Caki2 (cell line): ENCODE results near the gene ARRB2. TPM values are rescaled to one million over a fixed set of nuclear protein-coding genes. Genes with fewer than 3 reads are reported as not detected.
"Not testable (repeated sequence)": the region's sequence is repeated elsewhere in the genome, so short reads cannot be mapped to it uniquely, and the experiment has no call there.

Experiments
- DNase-seq: peaks from one replicate; pipeline ENCODE4 v3.0.0-alpha.2; 2015; ENCODE audit warnings: low read depth
- in situ Hi-C: cut with HindIII; loops from 2 replicates; pipeline ENCODE4 v1.10.0; 2016; ENCODE audit warnings: low sequenced_read_pairs, low pct_unique_long_range_greater_than_20kb, mixed read lengths
- total RNA-seq: library from RNA; depleted of rRNA; stranded (reverse); fragments of >200 nt; shearing (Covaris generic); gene quantifications from 2 replicates; pipeline ENCODE4 v1.2.3, GENCODE V29; 2014; ENCODE audit warnings: low replicate concordance; rRNA removed

ARRB2 gene
- 14.6 and 17.1 TPM in 2 replicates for total RNA-seq

DNA sequence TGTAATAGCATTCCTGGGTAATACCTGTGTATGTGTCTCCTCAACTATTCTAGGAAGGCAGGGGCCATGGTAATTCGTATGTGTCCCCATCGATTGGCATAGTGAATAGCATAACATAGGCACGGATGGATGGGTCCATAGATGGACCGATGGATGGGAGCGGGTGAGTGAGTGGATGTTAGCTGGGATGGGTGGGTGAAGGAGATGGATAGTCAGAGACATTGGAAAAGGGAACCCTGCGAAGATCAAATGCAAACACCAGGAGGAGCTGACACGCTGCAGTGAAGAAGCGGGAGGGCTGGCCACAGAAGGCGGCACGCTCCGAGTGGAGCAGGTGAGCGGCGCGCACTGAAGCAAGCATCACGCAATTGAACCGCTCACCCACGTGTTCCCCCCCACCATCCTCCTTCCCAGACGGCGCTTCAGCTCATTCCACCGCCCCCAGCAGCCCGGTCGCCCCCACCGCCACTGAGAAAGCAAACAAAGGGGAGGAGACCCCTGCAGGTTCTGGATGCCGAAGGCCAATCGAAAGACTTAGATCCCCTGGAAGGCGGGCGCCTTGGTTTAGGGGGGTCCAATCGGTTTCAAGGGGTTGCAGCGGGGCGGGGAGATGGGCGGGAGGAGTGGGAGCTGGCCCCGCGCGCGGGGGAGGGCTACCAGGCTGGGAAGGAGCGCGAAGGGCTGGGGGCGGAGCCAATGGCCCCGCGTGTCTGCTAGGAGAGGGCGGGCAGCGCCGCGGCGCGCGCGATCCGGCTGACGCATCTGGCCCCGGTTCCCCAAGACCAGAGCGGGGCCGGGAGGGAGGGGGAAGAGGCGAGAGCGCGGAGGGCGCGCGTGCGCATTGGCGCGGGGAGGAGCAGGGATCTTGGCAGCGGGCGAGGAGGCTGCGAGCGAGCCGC is at the start of gene ARRB2:
Gene ARRB2 (plus strand): TSS at position 839 of the 899 bp plus-strand sequence. CDS start 90 bp downstream, outside the sequence.
- in situ Hi-C loops = no loop called here

DNA sequence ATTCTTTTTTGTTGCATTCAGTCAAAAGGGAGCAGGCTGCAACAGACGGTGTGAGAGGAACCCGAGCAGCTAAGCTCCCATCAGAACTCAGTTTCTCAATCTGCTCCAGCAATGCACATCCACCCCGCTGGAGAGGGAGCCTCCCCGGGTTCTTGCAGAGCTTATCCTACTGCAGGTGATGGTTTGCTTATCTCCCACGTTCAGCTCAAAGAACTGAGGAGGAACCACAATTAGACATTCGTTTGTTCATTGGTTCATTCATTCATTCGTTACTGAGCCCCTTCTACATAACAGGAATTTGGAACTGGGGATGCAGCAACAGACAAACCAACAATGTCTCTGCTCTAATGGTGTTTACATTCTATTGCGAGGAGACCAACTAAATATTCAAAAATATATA is 46.7 kb upstream of the ARRB2 start:
- in situ Hi-C loops = no loop called here

More for the DNA sequence above, at the start of gene ARRB2:
- DNase-seq = peak; percentile 97

DNA sequence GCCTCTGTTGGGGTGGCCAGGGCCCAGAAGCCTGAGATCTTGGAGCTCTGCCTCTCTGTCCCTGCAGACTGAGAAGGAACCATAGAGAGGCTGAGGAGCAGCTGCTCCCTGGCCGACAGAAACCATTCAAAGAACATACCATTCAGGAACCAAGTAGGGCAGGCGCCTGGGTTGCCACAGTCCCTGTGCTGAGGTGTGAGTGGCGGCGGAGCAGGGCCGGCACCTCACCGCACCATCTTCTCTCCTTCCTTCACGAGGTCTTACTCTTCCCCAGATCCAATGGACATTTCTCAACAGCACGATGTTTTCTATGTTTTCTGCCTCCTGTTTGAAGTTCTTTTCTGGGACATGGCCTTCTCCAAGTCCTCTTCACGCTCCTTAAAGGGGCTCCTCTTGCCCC is 46.2 kb upstream of the ARRB2 start:
- DNase-seq = no peak
- in situ Hi-C loops = no loop called here

More for the DNA sequence above, 46.7 kb upstream of the ARRB2 start:
- no peak for DNase-seq

DNA sequence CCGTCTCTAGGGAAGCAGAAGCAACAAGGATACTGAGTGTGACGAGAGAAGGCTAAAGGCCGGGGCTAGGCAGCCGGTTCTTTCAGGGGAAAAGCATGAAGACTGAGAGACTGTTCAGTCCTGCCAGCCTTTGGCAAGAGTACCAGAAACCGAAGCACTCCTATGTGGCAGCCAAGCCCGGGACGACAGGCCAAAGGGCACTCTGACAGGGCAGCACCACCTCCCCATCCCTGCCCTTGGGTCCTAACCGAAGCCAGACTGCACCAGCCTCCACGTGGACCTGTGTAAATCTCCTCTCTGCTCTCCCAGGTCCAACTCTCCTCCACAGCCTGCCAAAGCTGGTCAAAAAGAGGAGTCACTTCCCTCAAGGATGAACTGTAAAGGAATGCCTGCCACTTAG is 45.4 kb upstream of the ARRB2 start:
- in situ Hi-C loops = no loop called here

DNA sequence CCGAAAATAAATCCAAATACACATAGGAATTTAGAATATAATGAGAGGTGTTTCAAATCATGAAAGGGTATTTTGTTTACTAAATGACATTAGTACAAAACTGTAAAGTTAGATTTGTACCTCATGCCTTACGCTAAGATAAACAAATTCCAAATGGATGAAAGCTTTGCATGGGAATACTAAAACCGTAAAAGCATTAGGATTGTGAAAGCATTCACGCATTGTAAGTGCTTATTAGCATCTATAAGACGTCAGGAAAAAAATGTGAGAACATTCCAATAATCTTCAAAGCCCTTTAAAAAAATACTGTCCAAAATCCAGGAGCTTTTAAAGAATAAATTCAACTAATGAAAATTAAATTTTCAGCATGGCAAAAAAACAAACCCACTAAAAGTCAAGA is 44.1 kb upstream of the ARRB2 start:
- in situ Hi-C loops = no loop called here
- DNase-seq = no peak

More for the DNA sequence above, 45.4 kb upstream of the ARRB2 start:
- no peak for DNase-seq

DNA sequence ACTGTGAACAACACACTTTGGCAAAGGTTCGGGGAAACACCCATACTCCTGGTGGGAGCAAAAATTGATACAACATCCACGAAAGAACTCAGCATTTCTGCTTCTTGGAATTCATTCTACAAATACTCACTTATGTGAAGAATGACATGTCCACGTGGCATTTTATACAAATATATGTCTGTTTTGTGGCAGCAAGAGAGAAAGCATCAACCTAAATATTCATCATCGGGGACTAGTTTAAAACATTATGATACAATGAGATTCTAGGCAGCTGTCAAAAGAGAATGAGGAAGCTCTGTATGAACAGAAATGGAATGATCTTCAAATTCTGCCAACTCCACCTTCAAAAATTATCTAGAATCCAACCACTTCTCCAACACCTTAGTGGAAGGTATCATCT is 43.3 kb upstream of the ARRB2 start:
- no peak for DNase-seq
- in situ Hi-C loops = no loop called here

DNA sequence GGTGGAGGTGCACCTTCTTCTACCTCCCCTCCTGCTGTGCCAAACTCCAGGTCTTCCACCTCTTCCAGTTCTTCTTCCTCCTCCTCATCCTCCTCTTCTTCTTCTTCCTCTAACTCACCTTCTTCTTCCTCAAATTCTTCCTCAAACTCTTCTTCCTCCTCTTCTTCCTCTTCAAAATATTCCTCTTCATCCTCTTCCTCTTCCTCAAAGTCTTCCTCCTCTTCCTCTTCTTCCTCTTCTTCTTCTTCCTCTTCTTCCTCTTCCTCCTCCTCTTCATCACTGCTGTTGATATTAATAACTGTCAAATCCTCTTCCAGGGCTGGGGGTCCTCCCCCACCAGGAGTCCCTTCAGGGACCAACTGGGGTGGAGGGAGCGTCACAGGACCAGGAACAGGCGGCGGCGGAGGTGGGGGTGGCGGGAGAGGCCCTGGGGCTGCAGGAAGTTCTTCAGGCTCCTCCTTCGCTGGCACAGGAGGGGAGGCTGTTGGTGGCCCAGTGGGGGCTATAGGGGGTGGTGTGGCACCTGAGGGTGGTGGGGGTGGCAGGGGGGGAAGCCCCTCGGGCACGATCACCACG is 38.3 kb upstream of the ARRB2 start:
- no peak for DNase-seq

DNA sequence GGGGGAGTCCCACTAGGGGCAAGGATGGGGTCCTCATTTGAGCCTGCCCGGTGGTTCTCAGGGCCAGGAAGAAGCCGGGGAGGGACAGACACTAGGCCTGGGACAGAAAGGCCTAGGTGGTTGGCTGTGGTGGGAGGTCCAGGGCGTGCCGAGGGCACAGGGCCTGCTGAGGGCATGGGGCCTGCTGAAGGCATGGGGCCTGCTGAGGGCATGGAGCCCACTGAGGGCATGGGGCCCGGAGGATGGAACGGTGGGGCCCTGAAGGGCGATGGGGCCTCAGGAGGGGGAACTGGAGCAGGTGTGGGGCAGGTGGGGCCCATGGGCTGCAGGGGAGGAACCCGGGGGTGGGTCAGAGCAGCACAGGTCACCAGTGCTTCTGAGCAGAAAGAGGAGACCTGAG is 37.7 kb upstream of the ARRB2 start:
- in situ Hi-C loops = no loop called here
- DNase-seq = no peak

More for the DNA sequence above, 38.3 kb upstream of the ARRB2 start:
- in situ Hi-C loops = no loop called here

DNA sequence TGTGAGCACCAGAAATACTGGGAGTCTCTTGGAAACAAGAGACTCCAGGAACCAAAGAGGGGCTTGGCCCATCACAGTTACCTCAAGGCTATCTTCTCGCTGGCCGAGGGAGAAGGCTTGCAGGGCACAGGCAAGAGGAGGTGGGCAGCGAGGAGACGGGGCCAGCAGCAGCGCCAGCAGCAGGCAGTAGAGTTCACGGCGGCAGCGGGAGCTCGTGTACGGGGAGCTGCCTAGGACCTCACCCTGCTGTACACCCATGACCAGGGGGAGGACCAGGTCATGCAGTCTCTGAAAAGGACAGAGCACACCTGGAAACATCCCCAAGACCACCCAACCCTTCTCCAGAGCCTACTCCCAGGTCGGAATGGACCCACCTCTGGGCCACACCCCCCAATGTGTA is 37.3 kb upstream of the ARRB2 start:
- in situ Hi-C loops = no loop called here
- DNase-seq = no peak

DNA sequence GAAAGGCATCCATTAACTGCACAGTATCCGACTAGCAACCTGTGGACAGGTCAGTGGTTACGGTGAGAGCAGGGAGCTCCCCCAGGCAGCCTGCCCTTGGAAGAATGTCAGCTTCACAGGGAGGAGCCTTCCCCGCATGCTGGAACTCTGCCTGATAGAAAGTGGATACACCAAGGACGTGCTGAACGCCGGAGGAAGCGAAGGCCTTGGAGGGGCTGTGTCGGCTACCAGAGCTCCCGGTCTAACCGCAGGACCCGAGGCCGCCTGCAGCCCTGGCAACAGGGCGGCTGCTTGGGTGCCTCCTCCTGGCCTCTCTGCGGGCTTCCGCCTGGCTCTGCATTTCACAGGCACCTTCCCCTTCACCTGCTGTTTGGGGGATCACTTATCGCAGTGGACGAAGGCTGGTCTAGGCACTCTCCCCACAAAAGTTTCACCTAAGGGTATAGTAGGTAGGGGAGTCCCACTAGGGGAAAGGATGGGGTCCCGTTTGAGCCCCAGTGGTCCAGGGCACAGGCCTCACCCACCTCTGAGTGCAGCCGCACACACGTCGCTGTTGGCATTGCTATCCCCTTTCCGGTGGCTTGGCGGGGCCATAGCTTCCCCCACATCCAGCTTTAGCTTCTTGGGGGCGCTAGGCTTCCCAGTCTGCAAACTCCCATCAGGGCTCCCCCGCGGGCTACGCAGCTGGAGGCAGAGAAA is 36.3 kb upstream of the ARRB2 start:
- in situ Hi-C loops = no loop called here
- DNase-seq = no peak

DNA sequence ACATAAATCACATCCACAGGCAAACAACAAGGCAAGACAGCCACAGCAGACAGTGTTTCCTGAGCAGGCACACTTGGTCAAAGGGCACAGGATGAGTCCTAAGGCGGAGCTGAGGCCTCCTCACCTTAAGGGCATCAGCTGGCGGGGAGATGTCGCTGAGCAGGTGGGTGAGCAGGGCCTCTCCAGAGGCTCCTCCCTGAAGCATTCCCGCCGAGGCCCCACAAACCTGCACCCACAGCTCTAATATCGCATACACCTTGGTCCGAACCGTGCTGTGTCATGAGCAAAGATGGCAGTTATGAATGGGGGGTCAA is 35.8 kb upstream of the ARRB2 start:
- in situ Hi-C loops = no loop called here
- no peak for DNase-seq

DNA sequence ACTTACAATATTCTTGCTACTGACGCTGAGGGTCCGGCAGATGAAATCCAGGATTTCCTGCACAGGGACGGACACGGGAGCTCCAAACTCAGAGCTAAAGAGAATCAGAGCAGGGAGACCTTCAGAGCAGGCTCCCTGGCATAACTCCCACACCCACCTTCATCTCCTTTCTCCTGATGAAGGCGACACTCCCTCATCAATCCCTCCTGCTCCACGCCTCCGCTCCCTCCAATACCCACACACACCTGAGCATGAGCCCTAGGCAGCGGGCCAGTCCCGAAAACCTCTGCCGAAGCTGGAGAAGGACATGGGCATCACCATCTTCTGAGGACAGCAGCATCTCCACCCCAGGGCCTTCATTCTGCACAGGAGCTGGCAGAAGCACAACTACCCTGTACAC is 34.6 kb upstream of the ARRB2 start:
- in situ Hi-C loops = no loop called here
- DNase-seq = no peak

DNA sequence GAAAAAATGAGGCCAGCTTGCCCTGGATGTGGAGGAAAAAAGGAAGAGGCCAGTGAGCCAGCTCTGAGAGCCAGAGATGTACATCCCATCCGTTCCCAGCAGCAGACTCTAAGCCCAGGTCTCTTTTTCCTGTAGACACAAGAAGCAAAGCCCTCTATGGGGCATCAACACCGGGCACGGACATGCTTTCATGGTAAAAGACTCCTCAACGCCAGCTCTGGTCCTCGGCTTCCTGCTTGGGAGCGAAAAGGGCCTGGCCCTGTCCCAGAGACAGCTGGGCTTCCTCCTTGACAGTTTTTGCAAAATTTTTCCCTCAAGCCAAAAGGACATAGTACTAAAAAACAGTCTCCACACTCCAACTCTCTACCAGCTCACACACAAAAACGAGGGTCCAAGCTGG is 33.6 kb upstream of the ARRB2 start:
- no peak for DNase-seq
- in situ Hi-C loops = no loop called here

DNA sequence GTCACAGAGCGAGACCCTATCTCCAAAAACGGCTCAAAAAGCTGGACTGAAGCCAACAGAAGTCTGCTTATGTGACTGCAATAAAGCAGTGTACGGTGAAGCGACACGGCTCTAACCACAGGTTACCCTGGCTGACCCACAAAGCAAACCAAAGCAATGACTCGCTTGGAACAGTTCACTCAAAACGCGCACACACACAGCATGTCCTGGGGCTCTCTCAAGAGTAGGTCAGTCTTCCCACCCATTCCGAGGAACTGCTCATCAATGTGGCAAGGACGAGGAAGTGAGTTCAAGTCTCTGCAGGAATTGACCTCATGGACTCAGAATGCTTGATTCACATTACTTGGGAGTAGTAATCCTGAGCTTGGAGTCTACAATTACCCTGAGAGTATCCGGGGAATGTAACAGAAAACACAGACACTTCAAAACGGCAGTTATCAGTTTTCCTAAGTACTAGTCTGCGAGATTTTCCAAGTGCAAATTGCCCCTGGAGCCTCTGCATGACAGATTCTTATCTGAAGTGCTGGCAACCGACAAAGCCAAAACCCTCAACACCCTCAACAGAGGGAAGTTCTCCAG is 31.9 kb upstream of the ARRB2 start:
- peak; percentile 78 for DNase-seq
- in situ Hi-C loops = no loop called here

DNA sequence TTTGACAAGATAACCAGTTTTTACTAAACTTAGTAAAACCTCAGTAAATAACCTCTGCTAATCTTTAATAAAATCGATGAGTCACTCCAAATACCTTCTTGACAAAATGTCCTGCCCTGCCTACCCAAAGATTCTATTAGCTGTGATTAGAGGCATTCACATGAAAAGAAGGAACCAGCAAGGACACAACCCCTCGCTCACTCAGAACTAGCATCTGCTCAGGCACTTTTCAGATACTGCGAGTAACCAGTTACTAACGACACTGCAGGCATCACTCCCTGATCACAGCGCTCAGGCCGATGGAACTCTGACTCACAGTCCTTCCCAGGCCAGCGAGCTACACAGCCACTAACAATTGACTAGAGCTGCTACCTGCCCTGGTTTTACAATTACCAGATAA is 30.8 kb upstream of the ARRB2 start:
- peak; percentile 87 for DNase-seq
- in situ Hi-C loops = no loop called here

DNA sequence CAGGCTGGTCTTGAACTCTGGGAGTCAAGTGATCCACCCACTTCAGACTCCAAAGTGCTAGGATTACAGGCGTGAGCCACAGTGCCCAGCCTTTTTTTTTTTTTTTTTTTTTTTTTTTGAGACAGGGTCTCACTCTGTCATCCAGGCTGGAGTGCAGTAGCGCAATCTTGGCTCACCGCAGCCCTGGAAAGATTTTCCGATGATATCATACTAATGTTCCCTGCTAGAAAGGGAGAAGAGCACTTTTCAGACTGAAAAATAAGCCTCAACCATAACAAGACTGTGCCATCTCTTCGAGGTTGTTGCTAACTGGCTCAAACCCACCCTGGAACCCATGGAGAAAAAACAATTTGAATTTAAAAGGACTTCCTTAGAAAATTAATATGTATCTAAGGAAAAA is 26.7 kb upstream of the ARRB2 start:
- in situ Hi-C loops, DNase-seq: not testable (repeated sequence)

DNA sequence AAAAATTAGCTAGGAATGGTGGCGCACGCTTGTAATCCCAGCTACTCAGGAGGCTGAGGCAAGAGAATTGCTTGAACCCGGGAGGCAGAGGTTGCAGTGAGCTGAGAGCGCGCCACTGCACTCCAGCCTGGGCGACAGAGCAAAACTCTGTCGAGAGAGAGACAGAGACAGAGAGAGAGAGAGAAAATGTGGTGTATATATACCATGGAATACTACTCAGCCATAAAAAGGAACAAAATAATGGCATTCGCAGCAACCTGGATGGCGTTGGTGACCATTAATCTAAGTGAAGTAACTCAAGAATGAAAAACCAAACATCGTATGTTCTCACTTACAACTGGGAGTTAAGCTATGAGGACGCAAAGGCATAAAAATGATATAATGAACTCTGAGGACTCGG is 20.6 kb upstream of the ARRB2 start:
- in situ Hi-C loops = not testable (repeated sequence)

DNA sequence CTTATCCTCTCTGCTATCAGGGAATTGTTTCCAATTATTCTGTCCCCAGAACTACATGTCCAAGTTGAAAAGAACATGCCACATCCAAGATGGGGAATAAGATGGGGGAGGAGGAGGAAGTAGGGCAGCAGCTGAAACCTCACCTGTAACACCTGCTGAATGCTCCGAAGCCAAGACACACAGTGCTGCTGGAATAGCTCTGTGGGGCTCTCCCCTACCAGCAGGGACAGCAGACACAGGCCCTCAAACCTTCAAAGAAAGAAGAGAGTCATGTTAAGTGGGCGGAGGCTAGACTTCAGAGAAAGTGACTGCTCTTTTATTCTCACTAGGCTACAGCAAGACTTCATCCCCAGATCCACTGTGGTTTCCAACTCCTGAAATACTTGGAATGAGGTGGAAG is 19.7 kb upstream of the ARRB2 start:
- DNase-seq = no peak
- in situ Hi-C loops = no loop called here

More for the DNA sequence above, 20.6 kb upstream of the ARRB2 start:
- not testable (repeated sequence) for DNase-seq

DNA sequence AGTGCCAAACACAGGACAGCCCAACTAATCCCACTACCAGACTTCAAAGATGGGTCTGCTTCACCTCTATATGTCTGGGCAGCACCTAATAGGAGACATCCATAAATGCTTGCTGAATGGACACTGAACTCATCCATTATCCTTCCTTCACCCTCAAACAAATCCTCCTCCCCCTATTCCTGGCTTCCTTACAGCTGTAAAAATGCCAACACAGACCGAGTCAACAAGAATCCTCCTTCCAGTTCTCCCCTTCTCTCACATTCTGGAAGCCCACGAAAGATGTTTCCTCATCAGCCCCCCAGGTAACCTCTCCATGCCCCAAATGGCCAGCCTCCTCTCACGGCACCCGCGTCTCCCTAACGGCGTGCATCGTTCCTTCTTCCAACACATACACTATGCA is 18.7 kb upstream of the ARRB2 start:
- in situ Hi-C loops = no loop called here
- no peak for DNase-seq
